LNCAP (cell line): ENCODE data around the gene NEDD4L.

Experiments used
- CTCF ChIP-seq: fragments of 450-650 bp; IDR thresholded peaks from 2 replicates; pipeline ENCODE4 v1.5.1; 2017; ENCODE audit warnings: mild to moderate bottlenecking

The NEDD4L gene

GRCh38 chr18:58204776-58205442, 160.9 kb downstream of the NEDD4L start:
- no peak for TF ChIP-seq CTCF

- no peak for TF ChIP-seq CTCF
Measured at GRCh38 chr18:58205443-58206160, 161.6 kb downstream of the NEDD4L start.

GRCh38 chr18:58207520-58208152, 163.6 kb downstream of the NEDD4L start:
- no peak for TF ChIP-seq CTCF

GRCh38 chr18:58208207-58208932, 164.3 kb downstream of the NEDD4L start:
- TF ChIP-seq CTCF, result no peak

- TF ChIP-seq CTCF, result no peak
Measured at GRCh38 chr18:58209326-58209725, 165.3 kb downstream of the NEDD4L start.

- TF ChIP-seq CTCF, result no peak
Measured at GRCh38 chr18:58211510-58211909, 167.5 kb downstream of the NEDD4L start.

GRCh38 chr18:58212274-58212673, 168.2 kb downstream of the NEDD4L start:
- TF ChIP-seq CTCF, result no peak
